Body of pancreas (tissue), 4 donors: ENCODE measurements around the gene SNTG2.
"Not testable (repeated sequence)": the region's sequence is repeated elsewhere in the genome, so short reads cannot be mapped to it uniquely, and the experiment has no call there.

Source experiments
- POLR2A ChIP-seq, 3 donors: fragments of 450-650 bp; IDR thresholded peaks; one replicate each; pipeline ENCODE4 v1.6.1; 2016; ENCODE audit warnings: antibody characterized with exemption in 3 of 3, mild to moderate bottlenecking in 2 of 3
- TF ChIP-seq, protein P1 (sequence below), 7 experiments: fragments of 450-650 bp in 4 of 7; fragments of 200-600 bp in 3 of 7; sonication (generic) in 3 of 7; IDR thresholded peaks; one replicate each; pipeline ENCODE4 v1.5.1; 2016 to 2019; ENCODE audit warnings: antibody characterized with exemption in 7 of 7

- TF ChIP-seq POLR2A (IDR thresholded peaks at IDR 0.05): not testable (repeated sequence)
- TF ChIP-seq, protein P1, sequence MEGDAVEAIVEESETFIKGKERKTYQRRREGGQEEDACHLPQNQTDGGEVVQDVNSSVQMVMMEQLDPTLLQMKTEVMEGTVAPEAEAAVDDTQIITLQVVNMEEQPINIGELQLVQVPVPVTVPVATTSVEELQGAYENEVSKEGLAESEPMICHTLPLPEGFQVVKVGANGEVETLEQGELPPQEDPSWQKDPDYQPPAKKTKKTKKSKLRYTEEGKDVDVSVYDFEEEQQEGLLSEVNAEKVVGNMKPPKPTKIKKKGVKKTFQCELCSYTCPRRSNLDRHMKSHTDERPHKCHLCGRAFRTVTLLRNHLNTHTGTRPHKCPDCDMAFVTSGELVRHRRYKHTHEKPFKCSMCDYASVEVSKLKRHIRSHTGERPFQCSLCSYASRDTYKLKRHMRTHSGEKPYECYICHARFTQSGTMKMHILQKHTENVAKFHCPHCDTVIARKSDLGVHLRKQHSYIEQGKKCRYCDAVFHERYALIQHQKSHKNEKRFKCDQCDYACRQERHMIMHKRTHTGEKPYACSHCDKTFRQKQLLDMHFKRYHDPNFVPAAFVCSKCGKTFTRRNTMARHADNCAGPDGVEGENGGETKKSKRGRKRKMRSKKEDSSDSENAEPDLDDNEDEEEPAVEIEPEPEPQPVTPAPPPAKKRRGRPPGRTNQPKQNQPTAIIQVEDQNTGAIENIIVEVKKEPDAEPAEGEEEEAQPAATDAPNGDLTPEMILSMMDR (IDR thresholded peaks at IDR 0.05): not testable (repeated sequence)
Observed at GRCh38 chr2:909764-910379, 40.8 kb upstream of the SNTG2 start.
